AG09309 (cell line): Measurements from ENCODE around the gene OR2AT4.
"Not testable (repeated sequence)": the region's sequence is repeated elsewhere in the genome, so short reads cannot be mapped to it uniquely, and the experiment has no call there.

Source experiments
- DNase-seq: peaks from one replicate; pipeline ENCODE4 v3.0.0-alpha.2; 2010; ENCODE audit warnings: low read depth
- H3K4me3 ChIP-seq: 2 replicates; pipeline ENCODE4 v1.5.1; 2011; ENCODE audit warnings: mild to moderate bottlenecking, low read depth, low read length, moderate library complexity; ENCODE audit not compliant: control insufficient read depth
- CTCF ChIP-seq: IDR thresholded peaks from 2 replicates; pipeline ENCODE4 v1.5.1; 2011; ENCODE audit warnings: mild to moderate bottlenecking, low read depth, low read length, inconsistent platforms; ENCODE audit not compliant: insufficient read depth, control insufficient read depth; ENCODE audit errors: missing control alignments

Gene OR2AT4

GRCh38 chr11:75097173-75097557, 489 bp upstream of the OR2AT4 start:
- no peak overlapping the region for H3K4me3 ChIP-seq
- no peak for DNase-seq
- no peak for TF ChIP-seq CTCF

GRCh38 chr11:75094382-75094781, 2.3 kb downstream of the OR2AT4 start:
- DNase-seq: not testable (repeated sequence)

GRCh38 chr11:75090671-75091177, 6.0 kb downstream of the OR2AT4 start:
- no peak overlapping the region for H3K4me3 ChIP-seq
- no peak for TF ChIP-seq CTCF
- no peak for DNase-seq

More at GRCh38 chr11:75094382-75094781, 2.3 kb downstream of the OR2AT4 start:
- H3K4me3 ChIP-seq: not testable (repeated sequence)

GRCh38 chr11:75087319-75088305, 9.1 kb downstream of the OR2AT4 start:
- H3K4me3 ChIP-seq: no peak overlapping the region
- no peak for DNase-seq
- no peak for TF ChIP-seq CTCF

- no peak overlapping the region for H3K4me3 ChIP-seq
- DNase-seq: no peak
- TF ChIP-seq CTCF: no peak
Observed at GRCh38 chr11:75084883-75085282, 11.8 kb downstream of the OR2AT4 start.

GRCh38 chr11:75083217-75083605, 13.5 kb downstream of the OR2AT4 start:
- H3K4me3 ChIP-seq: no peak overlapping the region
- no peak for TF ChIP-seq CTCF
- DNase-seq: no peak

- TF ChIP-seq CTCF: no peak
- DNase-seq: no peak
- no peak overlapping the region for H3K4me3 ChIP-seq
Observed at GRCh38 chr11:75082601-75083216, 14.0 kb downstream of the OR2AT4 start.
